Activated naive CD4-positive, alpha-beta T cell treated with anti-CD3 and anti-CD28 coated beads for 36 hours (primary cell): ENCODE results near the gene KRT73. TPM values are rescaled to one million over a fixed set of nuclear protein-coding genes. Genes with fewer than 3 reads are reported as not detected.

ENCODE experiments used
- CTCF ChIA-PET: fragments of 350-600 bp; sonication (Branson Sonifier 250); formaldehyde crosslinking; loops from one replicate; lab custom pipeline; 2021; ENCODE audit warnings: antibody characterized with exemption; lab: Charles Lee
- DNase-seq: peaks from one replicate; pipeline ENCODE4 v3.0.0-alpha.2; 2020
- H3K27ac Mint-ChIP-seq: one replicate; pipeline ENCODE4 v1.8.0; 2021; ENCODE audit warnings: mild to moderate bottlenecking, mixed read lengths
- H3K27me3 Mint-ChIP-seq: one replicate; pipeline ENCODE4 v1.8.0; 2021; ENCODE audit warnings: low read depth, mixed read lengths
- H3K36me3 Mint-ChIP-seq: one replicate; pipeline ENCODE4 v1.8.0; 2021; ENCODE audit warnings: low read depth, mixed read lengths
- H3K4me1 Mint-ChIP-seq: one replicate; pipeline ENCODE4 v1.8.0; 2021; ENCODE audit warnings: low read depth, mixed read lengths
- H3K4me3 Mint-ChIP-seq: one replicate; pipeline ENCODE4 v1.8.0; 2021; ENCODE audit warnings: mild to moderate bottlenecking, moderate library complexity, mixed read lengths
- H3K9me3 Mint-ChIP-seq: one replicate; pipeline ENCODE4 v1.8.0; 2021; ENCODE audit warnings: mixed read lengths
- intact Hi-C: fragments of 100-400 bp; cut with micrococcal nuclease; formaldehyde crosslinking; loops from one replicate; pipeline ENCODE4 v1.15.1; 2023
- total RNA-seq, 2 experiments: library from RNA; stranded (reverse); gene quantifications; one replicate each; pipeline ENCODE4 v1.2.3, GENCODE V29; 2021

Gene KRT73
- total RNA-seq, result 1 to 10 TPM; 1.4 to 2.1 TPM

DNA sequence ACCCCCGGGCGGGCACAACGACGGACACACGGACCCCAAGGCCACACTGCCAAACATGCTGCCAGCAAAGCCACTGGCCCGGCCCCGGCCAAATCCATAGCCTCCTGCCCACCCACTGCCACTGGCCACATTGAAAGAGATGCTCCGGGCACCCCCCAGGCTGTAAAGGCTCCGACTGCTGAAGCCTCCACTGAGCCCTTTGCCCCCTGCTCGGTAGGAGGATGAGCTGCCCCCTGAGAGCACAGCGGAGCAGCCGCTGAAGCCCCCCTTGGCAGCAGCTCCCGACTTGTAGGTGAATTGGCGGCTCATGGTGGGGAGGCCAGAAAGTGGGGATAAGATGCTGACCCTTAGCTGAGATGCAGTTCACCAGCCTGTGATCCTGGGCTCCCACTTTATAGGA lies at the start of gene KRT73:
Gene KRT73 (minus strand): TSS at position 344 of the 400 bp plus-strand sequence. CDS start 35 bp downstream, at position 309.
- Mint-ChIP-seq H3K27ac (no peak within 1 kb of the TSS), H3K27me3 (no peaks in the 10 kb centered on the region), H3K4me3 (no peak within 1 kb of the TSS), H3K36me3 (no peaks in the 10 kb centered on the region), H3K9me3 (peaks cover under 1% of the 10 kb centered on the region), H3K4me1 (peaks cover 71% of the 10 kb centered on the region)
- no peak for DNase-seq
- CTCF ChIA-PET, result interaction anchor here (0.6 to 1.4 kb wide), 4 partner anchors 12 to 596 kb away, joined by 3 to 4 read pairs (median 4); no protein-coding TSS in a partner anchor
- intact Hi-C loops, result no loop called here

DNA sequence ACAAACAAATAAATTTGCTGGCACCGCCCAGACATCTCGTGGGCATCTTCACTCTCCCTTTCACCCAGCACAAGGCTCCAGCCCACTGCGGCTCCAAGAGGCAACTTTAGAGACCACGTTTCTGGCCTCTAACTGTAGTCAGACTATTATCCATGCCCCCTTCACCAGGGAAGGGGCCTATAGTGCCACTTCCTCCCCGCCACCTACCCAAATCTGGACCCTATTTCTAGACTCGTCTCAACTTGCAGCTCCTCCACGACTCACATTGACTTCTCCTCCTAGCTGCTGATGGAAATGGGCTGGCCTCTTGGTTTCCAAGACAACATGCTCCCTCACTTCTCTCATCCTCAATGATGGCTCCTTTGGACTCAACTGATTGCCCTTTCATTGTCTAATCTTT lies 49.6 kb upstream of the KRT73 start:
- H3K9me3 Mint-ChIP-seq, result no peaks in the 10 kb centered on the region
- CTCF ChIA-PET, result no interaction called here
- DNase-seq, result no peak
- no peaks in the 10 kb centered on the region for H3K27me3 Mint-ChIP-seq
- intact Hi-C loops, result loop anchor here (5.0 kb wide), 1 partner anchor 204 kb away; no protein-coding TSS in a partner anchor
- H3K4me3 Mint-ChIP-seq, result no peak overlapping the region
- H3K27ac Mint-ChIP-seq, result no peak overlapping the region
- H3K4me1 Mint-ChIP-seq, result no peaks in the 10 kb centered on the region
- H3K36me3 Mint-ChIP-seq, result no peaks in the 10 kb centered on the region

- intact Hi-C loops, result loop anchor here (5.0 kb wide), 1 partner anchor 205 kb away; no protein-coding TSS in a partner anchor
- no peak for DNase-seq
- Mint-ChIP-seq H3K27me3 (no peaks in the 10 kb centered on the region), H3K36me3 (no peaks in the 10 kb centered on the region), H3K4me3 (no peak overlapping the region), H3K9me3 (no peaks in the 10 kb centered on the region), H3K4me1 (no peaks in the 10 kb centered on the region), H3K27ac (no peak overlapping the region)
- CTCF ChIA-PET, result no interaction called here
Observed at GRCh38 chr12:52667509-52667908, 49.1 kb upstream of the KRT73 start.

- intact Hi-C loops, result loop anchor here (5.0 kb wide), 1 partner anchor 206 kb away; no protein-coding TSS in a partner anchor
Observed at GRCh38 chr12:52666471-52666870, 48.1 kb upstream of the KRT73 start.

GRCh38 chr12:52663420-52663819 lies 45.1 kb upstream of the KRT73 start:
- Mint-ChIP-seq H3K36me3 (no peaks in the 10 kb centered on the region), H3K27ac (no peak overlapping the region), H3K9me3 (no peaks in the 10 kb centered on the region), H3K4me3 (no peak overlapping the region), H3K27me3 (no peaks in the 10 kb centered on the region), H3K4me1 (peaks cover 2% of the 10 kb centered on the region)
- DNase-seq, result no peak
- CTCF ChIA-PET, result interaction anchor here (0.7 to 1.0 kb wide), 2 partner anchors 210 to 216 kb away, joined by 3 read pairs; no protein-coding TSS in a partner anchor
- intact Hi-C loops, result no loop called here

More at GRCh38 chr12:52666471-52666870, 48.1 kb upstream of the KRT73 start:
- CTCF ChIA-PET, result interaction anchor here (0.8 to 1.2 kb wide), 3 partner anchors 11 to 213 kb away, joined by 3 read pairs; no protein-coding TSS in a partner anchor
- no peak overlapping the region for H3K27ac Mint-ChIP-seq
- no peaks in the 10 kb centered on the region for H3K27me3 Mint-ChIP-seq
- DNase-seq, result no peak
- no peaks in the 10 kb centered on the region for H3K36me3 Mint-ChIP-seq
- H3K4me3 Mint-ChIP-seq, result no peak overlapping the region
- H3K9me3 Mint-ChIP-seq, result no peaks in the 10 kb centered on the region
- H3K4me1 Mint-ChIP-seq, result peaks cover 2% of the 10 kb centered on the region

DNA sequence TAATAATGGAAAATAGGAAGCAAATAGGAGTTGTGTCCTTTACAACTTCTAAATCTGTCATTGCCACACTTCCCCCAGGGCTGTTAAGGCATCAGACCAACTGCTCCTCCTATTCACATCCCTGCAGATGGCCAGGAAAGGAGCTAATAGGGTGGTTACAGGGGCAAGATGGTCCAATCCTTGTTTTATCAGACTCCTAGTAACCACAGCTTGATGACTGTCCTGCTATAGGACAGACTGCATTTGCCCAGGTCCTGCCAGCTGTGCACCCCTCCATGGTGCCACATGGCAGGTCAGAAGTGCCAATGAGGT lies 44.5 kb upstream of the KRT73 start:
- Mint-ChIP-seq H3K9me3 (no peaks in the 10 kb centered on the region), H3K36me3 (no peaks in the 10 kb centered on the region), H3K4me3 (no peak overlapping the region), H3K4me1 (peaks cover 2% of the 10 kb centered on the region), H3K27me3 (no peaks in the 10 kb centered on the region), H3K27ac (no peak overlapping the region)
- CTCF ChIA-PET, result interaction anchor here (0.7 to 1.0 kb wide), 2 partner anchors 210 to 217 kb away, joined by 3 read pairs; no protein-coding TSS in a partner anchor
- DNase-seq, result no peak
- intact Hi-C loops, result no loop called here

DNA sequence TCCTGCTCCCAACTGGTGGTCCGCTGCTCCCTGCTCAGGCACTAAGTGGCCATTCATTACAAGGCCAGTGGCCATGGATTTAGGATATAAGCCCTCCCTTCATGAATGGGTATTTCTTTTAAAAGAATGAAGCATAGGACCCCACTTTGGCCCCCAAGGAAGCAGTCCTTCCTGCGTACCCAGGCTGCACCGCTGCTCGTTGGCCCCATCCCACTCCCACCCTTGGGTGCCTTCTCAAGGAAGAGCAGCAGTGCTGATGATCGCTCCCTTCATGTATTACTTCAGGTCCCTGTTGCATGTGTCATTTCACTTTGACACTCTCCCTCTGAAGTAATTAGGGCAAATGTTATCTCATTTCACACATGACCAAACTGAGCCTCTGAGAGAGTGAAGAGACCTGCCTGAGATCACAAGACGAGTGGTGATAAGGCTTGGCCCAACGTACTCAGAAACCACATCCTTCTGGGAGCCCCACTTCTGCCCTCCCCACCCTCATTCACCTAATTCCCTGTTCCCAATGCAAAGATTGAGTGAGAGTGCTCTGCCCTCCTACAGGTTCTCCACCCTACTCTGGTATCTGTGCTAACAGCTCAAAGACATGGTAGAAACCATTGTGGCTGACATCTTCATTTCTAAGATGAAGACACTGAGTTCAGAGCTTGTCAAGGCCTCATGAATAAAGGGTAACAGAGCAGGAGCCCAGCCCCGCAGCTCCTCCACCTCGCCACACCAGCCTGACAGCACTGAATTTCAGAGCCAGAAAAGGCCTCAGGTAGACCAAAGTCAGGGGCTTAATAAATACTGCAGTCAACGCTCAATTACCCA lies 43.9 kb upstream of the KRT73 start:
- intact Hi-C loops, result no loop called here
- H3K9me3 Mint-ChIP-seq, result no peaks in the 10 kb centered on the region
- CTCF ChIA-PET, result interaction anchor here (1.0 kb wide), 1 partner anchor 218 kb away, joined by 3 read pairs; no protein-coding TSS in a partner anchor
- no peak for DNase-seq
- no peaks in the 10 kb centered on the region for H3K27me3 Mint-ChIP-seq
- no peaks in the 10 kb centered on the region for H3K36me3 Mint-ChIP-seq
- no peak overlapping the region for H3K4me3 Mint-ChIP-seq
- peaks cover 2% of the 10 kb centered on the region for H3K4me1 Mint-ChIP-seq
- H3K27ac Mint-ChIP-seq, result no peak overlapping the region

DNA sequence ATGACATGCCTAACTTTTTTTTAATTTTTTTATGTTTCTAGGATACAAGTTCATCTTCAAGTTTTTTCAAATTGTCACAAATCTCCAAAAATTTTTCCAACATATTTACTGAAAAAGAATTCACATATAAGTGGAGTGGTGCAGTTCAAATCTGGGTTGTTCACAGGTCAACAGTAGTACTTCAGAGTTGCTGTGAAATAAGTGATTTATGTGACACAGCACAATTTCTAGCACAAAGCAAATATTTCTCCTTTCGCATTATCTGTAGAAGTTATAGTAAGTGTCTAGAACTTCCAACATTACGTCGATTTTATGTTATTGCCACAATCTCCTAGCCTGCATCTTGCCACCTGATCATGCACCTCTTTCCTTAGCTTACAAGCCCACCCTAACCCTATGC lies 43.3 kb upstream of the KRT73 start:
- no peak overlapping the region for H3K27ac Mint-ChIP-seq
- intact Hi-C loops, result no loop called here
- DNase-seq, result no peak
- peaks cover 2% of the 10 kb centered on the region for H3K4me1 Mint-ChIP-seq
- H3K4me3 Mint-ChIP-seq, result no peak overlapping the region
- CTCF ChIA-PET, result no interaction called here
- no peaks in the 10 kb centered on the region for H3K36me3 Mint-ChIP-seq
- H3K9me3 Mint-ChIP-seq, result no peaks in the 10 kb centered on the region
- no peaks in the 10 kb centered on the region for H3K27me3 Mint-ChIP-seq

DNA sequence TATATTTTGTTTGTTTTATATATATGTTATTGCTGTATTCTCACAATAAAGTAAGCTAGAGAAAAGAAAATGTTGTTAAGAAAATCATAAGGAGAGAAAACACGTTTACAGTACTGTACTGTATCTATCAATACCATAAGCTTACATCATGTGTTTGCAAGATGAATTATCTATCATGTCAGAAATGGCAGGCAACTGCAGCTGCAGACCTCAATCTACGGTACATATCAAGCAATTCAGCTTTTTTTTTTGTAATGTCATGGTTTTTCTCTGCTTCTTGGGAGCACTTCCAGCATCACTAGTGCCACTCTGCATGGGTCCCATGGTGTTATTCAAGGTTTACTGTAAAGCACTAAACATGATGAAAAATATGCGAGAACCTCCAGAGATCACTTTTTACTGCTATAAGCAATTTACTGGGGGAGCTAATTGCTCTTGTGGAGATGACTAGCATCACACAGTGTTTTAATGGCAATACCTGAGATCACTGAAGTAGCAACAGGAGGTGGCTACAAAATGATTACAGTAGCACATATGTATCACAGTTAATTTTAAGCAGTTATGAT lies 42.7 kb upstream of the KRT73 start:
- H3K4me3 Mint-ChIP-seq, result no peak overlapping the region
- DNase-seq, result no peak
- intact Hi-C loops, result no loop called here
- no peaks in the 10 kb centered on the region for H3K36me3 Mint-ChIP-seq
- CTCF ChIA-PET, result interaction anchor here (0.7 kb wide), 1 partner anchor 30 kb away, joined by 3 read pairs; no protein-coding TSS in a partner anchor
- no peak overlapping the region for H3K27ac Mint-ChIP-seq
- H3K4me1 Mint-ChIP-seq, result peaks cover 7% of the 10 kb centered on the region
- H3K27me3 Mint-ChIP-seq, result no peaks in the 10 kb centered on the region
- H3K9me3 Mint-ChIP-seq, result no peaks in the 10 kb centered on the region

- DNase-seq, result no peak
- H3K9me3 Mint-ChIP-seq, result no peaks in the 10 kb centered on the region
- H3K36me3 Mint-ChIP-seq, result no peaks in the 10 kb centered on the region
- no peak overlapping the region for H3K4me3 Mint-ChIP-seq
- H3K27ac Mint-ChIP-seq, result no peak overlapping the region
- intact Hi-C loops, result no loop called here
- no peaks in the 10 kb centered on the region for H3K27me3 Mint-ChIP-seq
- H3K4me1 Mint-ChIP-seq, result peaks cover 7% of the 10 kb centered on the region
- CTCF ChIA-PET, result interaction anchor here (1.2 to 1.4 kb wide), 2 partner anchors 14 to 211 kb away, joined by 3 read pairs; no protein-coding TSS in a partner anchor
Observed at GRCh38 chr12:52659951-52660350, 41.6 kb upstream of the KRT73 start.

- DNase-seq, result no peak
- no peak overlapping the region for H3K27ac Mint-ChIP-seq
- CTCF ChIA-PET, result interaction anchor here (1.2 to 1.4 kb wide), 2 partner anchors 14 to 211 kb away, joined by 3 read pairs; no protein-coding TSS in a partner anchor
- no peak overlapping the region for H3K4me3 Mint-ChIP-seq
- no peaks in the 10 kb centered on the region for H3K27me3 Mint-ChIP-seq
- H3K36me3 Mint-ChIP-seq, result no peaks in the 10 kb centered on the region
- no peaks in the 10 kb centered on the region for H3K9me3 Mint-ChIP-seq
- H3K4me1 Mint-ChIP-seq, result peaks cover 9% of the 10 kb centered on the region
- intact Hi-C loops, result no loop called here
Observed at GRCh38 chr12:52659395-52659794, 41.0 kb upstream of the KRT73 start.

DNA sequence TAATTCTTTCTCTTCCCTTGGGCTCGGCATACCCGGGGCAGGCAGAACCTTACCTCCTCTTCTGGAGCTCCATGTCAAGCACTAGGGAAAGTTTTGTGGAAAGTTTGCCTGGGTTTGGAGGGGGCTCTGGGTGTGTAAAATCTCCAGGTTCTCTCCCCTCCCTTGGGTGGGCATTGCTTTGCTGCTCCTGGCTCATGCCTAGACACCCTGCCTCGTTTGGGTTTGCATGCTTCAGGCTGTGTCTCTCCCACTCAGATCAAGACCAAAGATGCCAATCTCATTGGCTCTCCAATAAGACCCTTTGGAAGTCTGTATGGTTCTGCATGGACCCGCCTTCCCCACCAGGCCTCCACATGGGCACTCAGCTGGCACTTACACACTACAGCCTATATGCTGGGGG lies 39.8 kb upstream of the KRT73 start:
- Mint-ChIP-seq H3K27ac (no peak overlapping the region), H3K9me3 (no peaks in the 10 kb centered on the region), H3K27me3 (no peaks in the 10 kb centered on the region), H3K4me3 (no peak overlapping the region), H3K36me3 (no peaks in the 10 kb centered on the region), H3K4me1 (peaks cover 9% of the 10 kb centered on the region)
- CTCF ChIA-PET, result no interaction called here
- no peak for DNase-seq
- intact Hi-C loops, result no loop called here
